Osteoblast (primary cell): ENCODE results near the gene FAM117B. TPM values are rescaled to one million over a fixed set of nuclear protein-coding genes. Genes with fewer than 3 reads are reported as not detected.
A peak's percentile ranks its signal among the peaks of the same experiment; 100 is the strongest.
"Not testable (repeated sequence)": the region's sequence is repeated elsewhere in the genome, so short reads cannot be mapped to it uniquely, and the experiment has no call there.

Experiments used
- DNase-seq: peaks from one replicate; pipeline ENCODE4 v3.0.0; 2011; ENCODE audit warnings: low spot score, mixed read lengths; ENCODE audit not compliant: insufficient read length; ENCODE audit errors: missing footprints
- H2AFZ ChIP-seq: 2 replicates; pipeline ENCODE4 v1.6.0; 2011; ENCODE audit warnings: mild to moderate bottlenecking, low read length
- H3K27ac ChIP-seq: 2 replicates; pipeline ENCODE4 v1.5.1; 2011; ENCODE audit warnings: mild to moderate bottlenecking, low read depth, low read length, moderate library complexity
- H3K27me3 ChIP-seq: 2 replicates; pipeline ENCODE4 v1.6.0; 2012; ENCODE audit warnings: mild to moderate bottlenecking, control low read depth, inconsistent platforms, low read length, moderate library complexity; ENCODE audit not compliant: insufficient read depth
- H3K36me3 ChIP-seq: 2 replicates; pipeline ENCODE4 v1.5.1; 2011; ENCODE audit warnings: mild to moderate bottlenecking, low read length, control low read depth, moderate library complexity; ENCODE audit not compliant: insufficient read depth
- H3K4me1 ChIP-seq: 2 replicates; pipeline ENCODE4 v1.5.1; 2011; ENCODE audit warnings: mild to moderate bottlenecking, low read length, control low read depth, moderate library complexity; ENCODE audit not compliant: insufficient read depth
- H3K4me2 ChIP-seq: 2 replicates; pipeline ENCODE4 v1.6.0; 2011; ENCODE audit warnings: mild to moderate bottlenecking, low read length; ENCODE audit not compliant: insufficient read depth
- H3K4me3 ChIP-seq: fragments of 200-600 bp; sonication (generic); 3 replicates; pipeline ENCODE4 v1.5.1; 2012; ENCODE audit warnings: mild to moderate bottlenecking, low read length, inconsistent platforms; ENCODE audit not compliant: insufficient read depth
- H3K79me2 ChIP-seq: 2 replicates; pipeline ENCODE4 v1.6.0; 2012; ENCODE audit warnings: mild to moderate bottlenecking, low read length, control low read depth, inconsistent platforms; ENCODE audit not compliant: insufficient read depth
- H3K9me3 ChIP-seq: 2 replicates; pipeline ENCODE4 v1.5.1; 2011; ENCODE audit warnings: low read depth, low read length, control low read depth
- H4K20me1 ChIP-seq: 2 replicates; pipeline ENCODE4 v1.6.0; 2012; ENCODE audit warnings: mild to moderate bottlenecking, low read length, control low read depth; ENCODE audit not compliant: insufficient read depth
- CTCF ChIP-seq: IDR thresholded peaks from 2 replicates; pipeline ENCODE4 v1.5.1; 2011; ENCODE audit warnings: mild to moderate bottlenecking, low read depth, low read length, moderate library complexity; ENCODE audit errors: extremely low read depth
- total RNA-seq: library from RNA; depleted of rRNA; stranded (reverse); fragments of >200 nt; gene quantifications from 2 replicates; pipeline ENCODE4 v1.2.3, GENCODE V29; 2012

The FAM117B gene
- total RNA-seq, 1 donor = 2.9 TPM

- Histone ChIP-seq H3K4me1 (no peaks in the 10 kb centered on the region), H3K36me3 (no peaks in the 10 kb centered on the region), H3K27ac (no peak overlapping the region), H4K20me1 (no peaks in the 10 kb centered on the region), H3K79me2 (no peaks in the 10 kb centered on the region), H3K4me3 (no peak overlapping the region), H3K4me2 (no peak overlapping the region), H3K9me3 (no peaks in the 10 kb centered on the region), H2AFZ (no peak overlapping the region), H3K27me3 (no peaks in the 10 kb centered on the region)
- no peak for TF ChIP-seq CTCF
- DNase-seq = no peak
These were observed 26.0 kb downstream of the FAM117B start for GRCh38 chr2:202660796-202661195.

- no peaks in the 10 kb centered on the region for H4K20me1 ChIP-seq
- H3K4me3 ChIP-seq = no peak overlapping the region
- H3K27ac ChIP-seq = no peak overlapping the region
- H3K79me2 ChIP-seq = no peaks in the 10 kb centered on the region
- peaks cover 12% of the 10 kb centered on the region for H3K4me1 ChIP-seq
- no peaks in the 10 kb centered on the region for H3K9me3 ChIP-seq
- H3K27me3 ChIP-seq = no peaks in the 10 kb centered on the region
- TF ChIP-seq CTCF = no peak
- H3K36me3 ChIP-seq = no peaks in the 10 kb centered on the region
- H2AFZ ChIP-seq = peak overlapping the region; percentile 38
- DNase-seq = no peak
- H3K4me2 ChIP-seq = peak overlapping the region; percentile 27
These were observed 35.1 kb downstream of the FAM117B start for GRCh38 chr2:202669841-202670240.

GRCh38 chr2:202671317-202672035 is 36.7 kb downstream of the FAM117B start:
- H3K27me3 ChIP-seq = no peaks in the 10 kb centered on the region
- no peaks in the 10 kb centered on the region for H3K79me2 ChIP-seq
- H3K36me3 ChIP-seq = no peaks in the 10 kb centered on the region
- no peak for TF ChIP-seq CTCF
- H2AFZ ChIP-seq = no peak overlapping the region
- DNase-seq = peak; percentile 8
- H3K9me3 ChIP-seq = no peaks in the 10 kb centered on the region
- no peak overlapping the region for H3K4me2 ChIP-seq
- H4K20me1 ChIP-seq = no peaks in the 10 kb centered on the region
- peaks cover 12% of the 10 kb centered on the region for H3K4me1 ChIP-seq
- no peak overlapping the region for H3K27ac ChIP-seq
- no peak overlapping the region for H3K4me3 ChIP-seq

GRCh38 chr2:202675097-202675496 is 40.3 kb downstream of the FAM117B start:
- DNase-seq, H3K9me3 ChIP-seq, H3K4me2 ChIP-seq, H2AFZ ChIP-seq, H3K4me3 ChIP-seq, H3K27ac ChIP-seq, H3K27me3 ChIP-seq, H3K36me3 ChIP-seq, H3K4me1 ChIP-seq, H3K79me2 ChIP-seq, H4K20me1 ChIP-seq: not testable (repeated sequence)
